Natural killer cell (primary cell): ENCODE results near the gene RAD51B. TPM values are rescaled to one million over a fixed set of nuclear protein-coding genes. Genes with fewer than 3 reads are reported as not detected.

ENCODE experiments used
- ATAC-seq, 3 donors: fragments of 150-1000 bp in 2 of 3; fragments of 200-7000 bp in 1 of 3; cut with Tn5 transposase; 1 replicate in 1 of 3; 2 replicates in 2 of 3; pipeline ENCODE4 v1.10.0; 2021; ENCODE audit warnings: mild to moderate bottlenecking in 2 of 3, moderate library complexity in 2 of 3
- DNase-seq, 2 donors: peaks; one replicate each; pipeline versions ENCODE4 v3.0.0 to v3.0.0-alpha.2; 2013 to 2021; ENCODE audit warnings: mixed read lengths in 1 of 2
- H3K27ac ChIP-seq: one replicate; pipeline ENCODE4 v1.5.1; 2013; ENCODE audit warnings: mild to moderate bottlenecking, low read length
- H3K27me3 ChIP-seq: one replicate; pipeline ENCODE4 v1.6.1; 2013; ENCODE audit warnings: low read length; ENCODE audit not compliant: control insufficient read depth, insufficient read depth
- H3K36me3 ChIP-seq: one replicate; pipeline ENCODE4 v1.6.1; 2013; ENCODE audit warnings: low read length; ENCODE audit not compliant: control insufficient read depth, insufficient read depth
- H3K4me1 ChIP-seq: one replicate; pipeline ENCODE4 v1.6.1; 2013; ENCODE audit warnings: low read length; ENCODE audit not compliant: control insufficient read depth, insufficient read depth
- H3K4me3 ChIP-seq: one replicate; pipeline ENCODE4 v1.5.1; 2013; ENCODE audit warnings: low read length
- H3K9me3 ChIP-seq: one replicate; pipeline ENCODE4 v1.6.1; 2013; ENCODE audit warnings: low read length; ENCODE audit not compliant: control insufficient read depth, insufficient read depth
- H3K27ac Mint-ChIP-seq, 2 donors: one replicate each; pipeline ENCODE4 v1.8.0; 2022; ENCODE audit warnings: mild to moderate bottlenecking in 2 of 2, mixed read lengths in 2 of 2, moderate library complexity in 1 of 2
- H3K27me3 Mint-ChIP-seq, 2 donors: one replicate each; pipeline ENCODE4 v1.8.0; 2022; ENCODE audit warnings: low read depth in 2 of 2, mixed read lengths in 2 of 2
- H3K36me3 Mint-ChIP-seq: one replicate; pipeline ENCODE4 v1.8.0; 2022; ENCODE audit warnings: mixed read lengths
- H3K4me1 Mint-ChIP-seq, 2 donors: one replicate each; pipeline ENCODE4 v1.8.0; 2022; ENCODE audit warnings: mixed read lengths in 2 of 2
- H3K4me3 Mint-ChIP-seq: one replicate; pipeline ENCODE4 v1.8.0; 2022; ENCODE audit warnings: mild to moderate bottlenecking, moderate library complexity, mixed read lengths
- H3K9me3 Mint-ChIP-seq, 2 donors: one replicate each; pipeline ENCODE4 v1.8.0; 2022; ENCODE audit warnings: mixed read lengths in 2 of 2
- WGBS: methylation state at CpG from one replicate; pipeline ENCODE4 v1.1.7; 2013; ENCODE audit warnings: missing lambda C conversion rate; ENCODE audit not compliant: insufficient coverage; 5-methylcytosine and 5-hydroxymethylcytosine counted together
- intact Hi-C: fragments of 100-400 bp; cut with micrococcal nuclease; formaldehyde crosslinking; loops from one replicate; pipeline ENCODE4 v1.14.2; 2022
- total RNA-seq, 4 donors: library from RNA; stranded (reverse); fragments of 120-200 nt in 1 of 4; gene quantifications; one replicate each; pipeline versions ENCODE4 v1.2.3 to v1.2.4, GENCODE V29; 2013 to 2022
- TF ChIP-seq, protein P1 (sequence below): fragments of 200-600 bp; IDR thresholded peaks from one replicate; pipeline ENCODE4 v1.8.0; 2022; ENCODE audit warnings: antibody characterized with exemption

Gene RAD51B
- total RNA-seq, 3 donors from 2014 or later (not counting 1 experiment from before 2014, with no cell fraction given) = 28.1 to 37.6 (median 28.6) TPM

DNA sequence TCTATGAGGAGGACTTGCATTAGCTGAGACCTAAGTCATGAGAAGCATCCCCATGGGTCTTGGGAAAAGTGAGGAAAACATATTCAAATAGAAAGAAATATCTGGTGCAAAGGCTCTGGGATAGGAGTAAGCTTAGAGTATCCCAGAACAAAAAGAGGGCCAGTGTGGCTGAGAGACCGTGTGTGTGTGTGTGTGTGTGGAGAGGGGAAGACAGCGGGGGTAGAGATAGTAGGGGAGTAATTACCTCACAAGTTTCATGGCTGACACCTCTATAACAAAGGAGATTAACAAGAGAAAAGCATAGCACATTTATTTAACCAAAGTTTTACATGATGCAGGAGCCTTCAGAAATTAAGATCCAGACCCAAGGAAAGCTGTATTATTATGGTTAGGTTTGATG lies 440.5 kb downstream of the RAD51B start:
- DNase-seq (no peak), ATAC-seq (no peak)
- Histone ChIP-seq H3K9me3 (no peaks in the 10 kb centered on the region), H3K4me1 (peaks cover 3% of the 10 kb centered on the region), H3K27me3 (no peaks in the 10 kb centered on the region), H3K36me3 (no peaks in the 10 kb centered on the region), H3K4me3 (no peak overlapping the region), H3K27ac (no peak overlapping the region)
- no peak overlapping the region for H3K4me3 Mint-ChIP-seq
- H3K27me3 Mint-ChIP-seq = no peaks in the 10 kb centered on the region
- TF ChIP-seq, protein P1, sequence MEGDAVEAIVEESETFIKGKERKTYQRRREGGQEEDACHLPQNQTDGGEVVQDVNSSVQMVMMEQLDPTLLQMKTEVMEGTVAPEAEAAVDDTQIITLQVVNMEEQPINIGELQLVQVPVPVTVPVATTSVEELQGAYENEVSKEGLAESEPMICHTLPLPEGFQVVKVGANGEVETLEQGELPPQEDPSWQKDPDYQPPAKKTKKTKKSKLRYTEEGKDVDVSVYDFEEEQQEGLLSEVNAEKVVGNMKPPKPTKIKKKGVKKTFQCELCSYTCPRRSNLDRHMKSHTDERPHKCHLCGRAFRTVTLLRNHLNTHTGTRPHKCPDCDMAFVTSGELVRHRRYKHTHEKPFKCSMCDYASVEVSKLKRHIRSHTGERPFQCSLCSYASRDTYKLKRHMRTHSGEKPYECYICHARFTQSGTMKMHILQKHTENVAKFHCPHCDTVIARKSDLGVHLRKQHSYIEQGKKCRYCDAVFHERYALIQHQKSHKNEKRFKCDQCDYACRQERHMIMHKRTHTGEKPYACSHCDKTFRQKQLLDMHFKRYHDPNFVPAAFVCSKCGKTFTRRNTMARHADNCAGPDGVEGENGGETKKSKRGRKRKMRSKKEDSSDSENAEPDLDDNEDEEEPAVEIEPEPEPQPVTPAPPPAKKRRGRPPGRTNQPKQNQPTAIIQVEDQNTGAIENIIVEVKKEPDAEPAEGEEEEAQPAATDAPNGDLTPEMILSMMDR = no peak
- H3K9me3 Mint-ChIP-seq = no peaks in the 10 kb centered on the region
- no CpG with 5 or more reads among the region's 2 CpGs for WGBS
- H3K27ac Mint-ChIP-seq = no peak overlapping the region
- intact Hi-C loops = no loop called here
- peaks cover 17 to 19% of the 10 kb centered on the region in 2 donors for H3K4me1 Mint-ChIP-seq
- no peaks in the 10 kb centered on the region for H3K36me3 Mint-ChIP-seq

DNA sequence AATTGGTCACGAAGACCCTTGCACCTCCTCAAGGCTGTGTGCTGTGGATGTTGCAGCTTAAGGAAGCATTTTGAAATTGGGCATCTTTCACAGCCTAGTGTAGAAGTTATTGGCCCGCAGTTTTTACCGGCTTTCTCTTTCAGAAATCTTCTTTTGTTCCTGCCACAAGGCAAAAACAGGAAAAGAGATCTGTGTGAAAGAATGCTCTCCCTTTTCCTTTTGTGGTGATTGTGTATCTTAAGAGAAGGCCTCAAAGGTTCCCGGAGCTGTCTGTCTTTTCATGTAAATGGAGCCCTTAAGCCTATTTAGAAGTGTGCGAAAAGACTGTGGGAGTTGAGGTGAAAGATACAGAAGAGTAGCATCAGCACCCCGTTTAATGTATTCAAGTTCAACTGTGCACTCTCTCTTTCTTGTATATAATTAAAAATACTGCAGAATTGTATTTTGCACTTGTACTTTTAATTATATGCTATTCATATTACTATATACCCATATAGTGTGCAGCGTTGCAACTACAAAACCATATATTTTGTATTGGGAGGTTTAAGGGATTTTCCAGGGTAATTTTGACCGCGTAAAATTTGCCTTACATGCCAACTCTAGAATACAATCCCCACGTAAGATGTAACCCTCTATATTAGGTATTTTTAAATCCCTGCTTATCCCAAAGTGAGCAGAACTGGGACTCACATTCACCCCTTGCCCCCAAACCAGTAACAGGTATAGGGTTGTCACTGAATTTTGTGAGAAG lies 441.7 kb downstream of the RAD51B start:
- H3K27ac Mint-ChIP-seq = peak overlapping the region in 1 of 2 donors; percentile 13
- Histone ChIP-seq H3K4me3 (no peak overlapping the region), H3K9me3 (no peaks in the 10 kb centered on the region), H3K4me1 (peaks cover 3% of the 10 kb centered on the region), H3K27ac (no peak overlapping the region), H3K36me3 (no peaks in the 10 kb centered on the region), H3K27me3 (no peaks in the 10 kb centered on the region)
- TF ChIP-seq, protein P1 = no peak
- no peaks in the 10 kb centered on the region for H3K9me3 Mint-ChIP-seq
- H3K36me3 Mint-ChIP-seq = no peaks in the 10 kb centered on the region
- ATAC-seq (no peak), DNase-seq (peak in 1 of 2 donors; percentile 39)
- peaks cover 17 to 19% of the 10 kb centered on the region in 2 donors for H3K4me1 Mint-ChIP-seq
- intact Hi-C loops = no loop called here
- no peaks in the 10 kb centered on the region for H3K27me3 Mint-ChIP-seq
- H3K4me3 Mint-ChIP-seq = peak overlapping the region; percentile 38
- WGBS = 35% methylated on average over 5 of the region's 10 CpGs

- Mint-ChIP-seq H3K4me3 (no peak overlapping the region), H3K36me3 (no peaks in the 10 kb centered on the region), H3K4me1 (peaks cover 17 to 20% of the 10 kb centered on the region in 2 donors), H3K27ac (no peak overlapping the region), H3K27me3 (no peaks in the 10 kb centered on the region), H3K9me3 (no peaks in the 10 kb centered on the region)
- Histone ChIP-seq H3K27ac (no peak overlapping the region), H3K4me1 (peaks cover 3% of the 10 kb centered on the region), H3K4me3 (no peak overlapping the region), H3K36me3 (no peaks in the 10 kb centered on the region), H3K27me3 (no peaks in the 10 kb centered on the region), H3K9me3 (no peaks in the 10 kb centered on the region)
- no peak for DNase-seq
- WGBS = 100% methylated on average over 1 of the region's 3 CpGs
- intact Hi-C loops = no loop called here
- TF ChIP-seq, protein P1 = no peak
- no peak for ATAC-seq
Observed at GRCh38 chr14:68262567-68262966, 443.0 kb downstream of the RAD51B start.
